PC-3 (cell line): Measurements from ENCODE around the gene TENM4. TPM values are rescaled to one million over a fixed set of nuclear protein-coding genes. Genes with fewer than 3 reads are reported as not detected.

Source experiments
- ATAC-seq: fragments of 200-7000 bp; cut with Tn5 transposase; 2 replicates; pipeline ENCODE4 v1.9.1; 2020; ENCODE audit warnings: mild to moderate bottlenecking, moderate library complexity
- BruUV-seq: library from RNA; stranded (reverse); fragments of 400-500 nt; replicated peaks from 2 replicates; lab custom pipeline; 2021; lab: Mats Ljungman, UMichigan
- CTCF ChIA-PET: fragments of 300-600 bp; sonication (Branson Sonifier 250); formaldehyde crosslinking; loops from one replicate; lab custom pipeline; 2022; ENCODE audit warnings: antibody characterized with exemption; lab: Charles Lee
- POLR2A ChIA-PET: fragments of 300-600 bp; sonication (Branson Sonifier 250); formaldehyde crosslinking; loops from one replicate; lab custom pipeline; 2022; ENCODE audit warnings: antibody characterized with exemption; ENCODE audit not compliant: unreplicated experiment; lab: Charles Lee
- DNase-seq: peaks from one replicate; pipeline ENCODE4 v3.0.0-alpha.2; 2015
- H2AFZ ChIP-seq: fragments of 300-600 bp; sonication (generic); 2 replicates; pipeline ENCODE4 v1.6.0; 2016; ENCODE audit warnings: antibody characterized with exemption, low read length
- H3F3A ChIP-seq: fragments of 300-600 bp; sonication (generic); one replicate; pipeline ENCODE4 v1.6.0; 2017; ENCODE audit warnings: antibody characterized with exemption, low read length, control low read depth, mild to moderate bottlenecking; ENCODE audit not compliant: unreplicated experiment
- H3K27ac ChIP-seq: fragments of 300-600 bp; sonication (generic); 2 replicates; pipeline ENCODE4 v1.5.1; 2016; ENCODE audit warnings: mild to moderate bottlenecking, low read length
- H3K27me3 ChIP-seq: fragments of 300-600 bp; sonication (generic); 2 replicates; pipeline ENCODE4 v1.6.1; 2016; ENCODE audit warnings: low read length, mixed read lengths
- H3K36me3 ChIP-seq: fragments of 300-600 bp; sonication (generic); 2 replicates; pipeline ENCODE4 v1.6.1; 2016; ENCODE audit warnings: low read depth, mixed run types, low read length, mixed read lengths
- H3K4me1 ChIP-seq: fragments of 300-600 bp; sonication (generic); 2 replicates; pipeline ENCODE4 v1.5.1; 2016; ENCODE audit warnings: low read length; ENCODE audit not compliant: insufficient read depth
- H3K4me2 ChIP-seq: fragments of 300-600 bp; sonication (generic); 2 replicates; pipeline ENCODE4 v1.6.0; 2016; ENCODE audit warnings: low read length
- H3K4me3 ChIP-seq: fragments of 300-600 bp; sonication (generic); 2 replicates; pipeline ENCODE4 v1.5.1; 2016; ENCODE audit warnings: mild to moderate bottlenecking, low read length, mixed read lengths
- H3K79me2 ChIP-seq: fragments of 300-600 bp; sonication (generic); 2 replicates; pipeline ENCODE4 v1.6.1; 2017; ENCODE audit warnings: low read length, mixed read lengths
- H3K9ac ChIP-seq: fragments of 300-600 bp; sonication (generic); 2 replicates; pipeline ENCODE4 v1.6.0; 2016; ENCODE audit warnings: mild to moderate bottlenecking, low read length
- H3K9me2 ChIP-seq: fragments of 300-600 bp; sonication (generic); replicated peaks from 2 replicates; pipeline ENCODE4 v1.6.1; 2016; ENCODE audit warnings: mixed run types, low read length, mixed read lengths
- H3K9me3 ChIP-seq: fragments of 300-600 bp; sonication (generic); 2 replicates; pipeline ENCODE4 v1.6.1; 2016; ENCODE audit warnings: low read length, mixed read lengths
- H4K20me1 ChIP-seq: fragments of 300-600 bp; sonication (generic); 2 replicates; pipeline ENCODE4 v1.6.1; 2016; ENCODE audit warnings: low read length, mixed read lengths
- EZH2 ChIP-seq: fragments of 300-600 bp; sonication (generic); IDR thresholded peaks from one replicate; pipeline ENCODE4 v1.6.1; 2017; ENCODE audit warnings: antibody characterized with exemption, mild to moderate bottlenecking, low read length; ENCODE audit not compliant: unreplicated experiment
- EZH2phosphoT487 ChIP-seq: fragments of 300-600 bp; sonication (generic); IDR thresholded peaks from 2 replicates; pipeline ENCODE4 v1.6.1; 2018; ENCODE audit warnings: mild to moderate bottlenecking, antibody characterized with exemption, low read length, borderline replicate concordance
- intact Hi-C: fragments of 100-400 bp; cut with micrococcal nuclease; formaldehyde crosslinking; loops from 2 replicates; pipeline ENCODE4 v1.9.0; 2023
- total RNA-seq: library from RNA; depleted of rRNA; stranded (reverse); fragments of >200 nt; gene quantifications from 2 replicates; pipeline ENCODE4 v1.2.3, GENCODE V29; 2014
- TF ChIP-seq, protein P1 (sequence below): fragments of 300-600 bp; sonication (generic); conservative IDR thresholded peaks from 2 replicates; pipeline ENCODE4 v1.5.1; 2017; ENCODE audit warnings: antibody characterized with exemption, low read depth, mild to moderate bottlenecking, low read length

Gene TENM4
- total RNA-seq, 1 experiment from 2014 or later, result 19.7 TPM

DNA sequence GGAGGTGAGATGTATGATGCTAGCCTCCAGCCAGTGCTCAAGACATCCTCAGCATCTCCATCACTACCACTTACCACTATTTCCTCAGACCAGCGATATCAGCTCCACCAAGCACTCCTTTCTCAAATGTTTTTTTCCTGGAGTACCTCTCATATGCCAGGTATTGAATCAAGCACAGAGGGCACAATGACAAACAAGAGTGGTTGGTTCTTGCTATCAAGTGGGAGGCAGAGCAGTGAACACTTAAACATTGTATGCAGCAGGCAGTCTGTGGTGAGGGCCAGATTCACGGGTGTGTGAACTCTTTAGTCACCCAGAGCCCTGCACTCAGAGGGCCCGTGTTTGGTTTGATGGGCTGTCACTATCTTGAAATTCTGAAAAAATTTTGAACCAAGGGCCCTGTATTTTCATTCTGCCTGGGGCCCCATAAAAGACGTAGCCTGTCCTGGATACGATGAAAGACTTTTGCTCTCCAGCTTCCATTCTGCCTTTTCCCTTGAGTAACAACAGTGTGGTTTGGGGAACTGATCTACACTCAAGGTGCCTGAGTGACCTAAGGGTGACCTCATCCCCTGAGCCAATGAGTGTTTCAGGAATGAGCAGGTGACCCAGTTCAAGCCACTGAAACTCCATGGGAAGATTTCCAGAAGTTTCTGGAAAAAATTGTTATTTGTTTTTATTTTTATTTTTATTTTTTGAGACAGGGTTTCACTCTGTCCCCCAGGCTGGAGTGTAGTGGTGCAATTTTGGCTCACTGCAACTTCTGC lies 517.8 kb downstream of the TENM4 start:
- H3K27ac ChIP-seq, result no peak overlapping the region
- no peaks in the 10 kb centered on the region for H4K20me1 ChIP-seq
- POLR2A ChIA-PET, result no interaction called here
- BruUV-seq, result no TSS peak
- TF ChIP-seq EZH2 (no peak), EZH2phosphoT487 (no peak)
- TF ChIP-seq, protein P1, sequence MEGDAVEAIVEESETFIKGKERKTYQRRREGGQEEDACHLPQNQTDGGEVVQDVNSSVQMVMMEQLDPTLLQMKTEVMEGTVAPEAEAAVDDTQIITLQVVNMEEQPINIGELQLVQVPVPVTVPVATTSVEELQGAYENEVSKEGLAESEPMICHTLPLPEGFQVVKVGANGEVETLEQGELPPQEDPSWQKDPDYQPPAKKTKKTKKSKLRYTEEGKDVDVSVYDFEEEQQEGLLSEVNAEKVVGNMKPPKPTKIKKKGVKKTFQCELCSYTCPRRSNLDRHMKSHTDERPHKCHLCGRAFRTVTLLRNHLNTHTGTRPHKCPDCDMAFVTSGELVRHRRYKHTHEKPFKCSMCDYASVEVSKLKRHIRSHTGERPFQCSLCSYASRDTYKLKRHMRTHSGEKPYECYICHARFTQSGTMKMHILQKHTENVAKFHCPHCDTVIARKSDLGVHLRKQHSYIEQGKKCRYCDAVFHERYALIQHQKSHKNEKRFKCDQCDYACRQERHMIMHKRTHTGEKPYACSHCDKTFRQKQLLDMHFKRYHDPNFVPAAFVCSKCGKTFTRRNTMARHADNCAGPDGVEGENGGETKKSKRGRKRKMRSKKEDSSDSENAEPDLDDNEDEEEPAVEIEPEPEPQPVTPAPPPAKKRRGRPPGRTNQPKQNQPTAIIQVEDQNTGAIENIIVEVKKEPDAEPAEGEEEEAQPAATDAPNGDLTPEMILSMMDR, result no peak
- no peaks in the 10 kb centered on the region for H3K36me3 ChIP-seq
- no peaks in the 10 kb centered on the region for H3K9me3 ChIP-seq
- no peak overlapping the region for H2AFZ ChIP-seq
- no peaks in the 10 kb centered on the region for H3K9me2 ChIP-seq
- H3F3A ChIP-seq, result no peaks in the 10 kb centered on the region
- peaks cover 13% of the 10 kb centered on the region; the same call in 1 of the 2 replicates for H3K4me1 ChIP-seq
- no peak for DNase-seq
- no peaks in the 10 kb centered on the region for H3K79me2 ChIP-seq
- no peak overlapping the region for H3K4me2 ChIP-seq
- H3K9ac ChIP-seq, result no peak overlapping the region
- H3K27me3 ChIP-seq, result no peaks in the 10 kb centered on the region
- intact Hi-C loops, result no loop called here
- CTCF ChIA-PET, result no interaction called here
- H3K4me3 ChIP-seq, result no peak overlapping the region
- ATAC-seq, result no peak

DNA sequence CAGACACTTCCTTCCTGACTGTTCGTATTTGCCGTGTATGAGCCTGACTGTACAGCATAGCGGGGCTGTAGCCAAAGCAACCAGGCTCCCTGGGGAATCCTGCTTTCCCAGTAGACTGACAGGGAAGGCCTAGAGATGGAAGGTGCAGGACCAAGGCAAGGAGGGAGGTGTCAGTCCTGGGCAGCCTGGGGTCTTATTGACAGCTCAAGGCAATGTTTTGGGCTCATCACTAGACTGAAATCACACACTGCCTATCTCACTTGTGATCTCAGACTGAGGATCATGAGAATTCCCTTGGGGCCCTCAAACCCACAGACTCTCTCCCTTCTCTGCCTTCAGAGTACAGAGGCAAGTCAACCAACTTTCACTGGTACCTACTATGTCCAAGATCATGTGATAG lies 519.3 kb downstream of the TENM4 start:
- Histone ChIP-seq H4K20me1 (no peaks in the 10 kb centered on the region), H3K4me3 (no peak overlapping the region), H3K9ac (no peak overlapping the region), H3K4me2 (no peak overlapping the region), H3K27ac (no peak overlapping the region), H2AFZ (no peak overlapping the region), H3K79me2 (no peaks in the 10 kb centered on the region), H3F3A (no peaks in the 10 kb centered on the region), H3K4me1 (no peaks in the 10 kb centered on the region; the same call in 1 of the 2 replicates), H3K36me3 (no peaks in the 10 kb centered on the region), H3K9me2 (no peaks in the 10 kb centered on the region), H3K9me3 (no peaks in the 10 kb centered on the region), H3K27me3 (no peaks in the 10 kb centered on the region)
- ChIA-PET CTCF (no interaction called here), POLR2A (no interaction called here)
- DNase-seq (no peak), ATAC-seq (no peak)
- no TSS peak for BruUV-seq
- intact Hi-C loops, result no loop called here
- no peak for TF ChIP-seq EZH2phosphoT487
- TF ChIP-seq, protein P1, result no peak
- TF ChIP-seq EZH2, result no peak

DNA sequence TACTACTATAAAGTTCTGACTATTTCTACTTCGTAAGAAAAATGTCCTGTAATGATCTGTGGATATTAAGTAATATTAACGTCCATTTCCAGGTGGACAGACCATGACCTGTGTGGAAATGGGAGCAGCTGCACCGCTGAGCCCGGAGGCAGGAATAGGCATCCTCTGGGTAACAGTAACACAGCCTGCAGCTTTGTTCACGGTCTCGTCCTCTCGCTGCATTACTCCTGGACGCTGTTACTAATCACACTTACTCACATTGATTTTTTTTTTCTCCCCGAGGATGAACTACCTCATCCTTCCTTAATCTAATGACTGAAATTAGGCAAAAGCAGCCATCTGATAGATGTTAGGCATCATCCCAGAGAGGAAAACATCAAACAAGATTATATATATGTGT lies 520.5 kb downstream of the TENM4 start:
- H2AFZ ChIP-seq, result no peak overlapping the region
- no peak overlapping the region for H3K27ac ChIP-seq
- intact Hi-C loops, result no loop called here
- ATAC-seq, result no peak
- ChIA-PET POLR2A (no interaction called here), CTCF (no interaction called here)
- H3K9me3 ChIP-seq, result no peaks in the 10 kb centered on the region
- H3K4me3 ChIP-seq, result no peak overlapping the region
- no TSS peak for BruUV-seq
- H3F3A ChIP-seq, result no peaks in the 10 kb centered on the region
- no peaks in the 10 kb centered on the region for H3K9me2 ChIP-seq
- no peak overlapping the region for H3K4me2 ChIP-seq
- no peaks in the 10 kb centered on the region for H3K79me2 ChIP-seq
- no peak for DNase-seq
- H4K20me1 ChIP-seq, result no peaks in the 10 kb centered on the region
- H3K27me3 ChIP-seq, result no peaks in the 10 kb centered on the region
- TF ChIP-seq EZH2phosphoT487 (no peak), EZH2 (no peak)
- TF ChIP-seq, protein P1, result no peak
- H3K4me1 ChIP-seq, result no peaks in the 10 kb centered on the region
- no peaks in the 10 kb centered on the region for H3K36me3 ChIP-seq
- no peak overlapping the region for H3K9ac ChIP-seq
